Daoy (cell line): ENCODE results near the gene QRICH2. TPM values are rescaled to one million over a fixed set of nuclear protein-coding genes. Genes with fewer than 3 reads are reported as not detected.
"Not testable (repeated sequence)": the region's sequence is repeated elsewhere in the genome, so short reads cannot be mapped to it uniquely, and the experiment has no call there.

Experiments
- DNase-seq: peaks from one replicate; pipeline ENCODE4 v3.0.0-alpha.2; 2015; ENCODE audit warnings: low read depth
- total RNA-seq: library from RNA; depleted of rRNA; stranded (reverse); fragments of >200 nt; shearing (Covaris generic); gene quantifications from 2 replicates; pipeline ENCODE4 v1.2.3, GENCODE V29; 2014; rRNA removed

The QRICH2 gene
- total RNA-seq: 0.45 and 1.5 TPM in 2 replicates

- DNase-seq: no peak
Observed at GRCh38 chr17:76307966-76308338, at the start of gene QRICH2. Gene QRICH2, minus strand, starts transcription at chr17:76308276. Its CDS starts 278 bp downstream, at chr17:76307998.

- DNase-seq: no peak
Observed at GRCh38 chr17:76357597-76358158, 49.6 kb upstream of the QRICH2 start.

- no peak for DNase-seq
Observed at GRCh38 chr17:76356803-76357456, 48.9 kb upstream of the QRICH2 start.

- DNase-seq: no peak
Observed at GRCh38 chr17:76354747-76355310, 46.8 kb upstream of the QRICH2 start.

GRCh38 chr17:76354317-76354729 is 46.2 kb upstream of the QRICH2 start:
- DNase-seq: no peak

GRCh38 chr17:76353599-76354316 is 45.7 kb upstream of the QRICH2 start, which contains the start of gene PRPSAP1:
Gene PRPSAP1, minus strand, starts transcription at chr17:76353916. Its CDS starts 213 bp downstream, at chr17:76353703.
- peak; percentile 97 for DNase-seq

GRCh38 chr17:76353004-76353598 is 45.0 kb upstream of the QRICH2 start:
- no peak for DNase-seq

GRCh38 chr17:76351526-76352071 is 43.5 kb upstream of the QRICH2 start:
- DNase-seq: no peak

GRCh38 chr17:76350463-76350862 is 42.4 kb upstream of the QRICH2 start:
- DNase-seq: no peak

GRCh38 chr17:76346936-76347335 is 38.9 kb upstream of the QRICH2 start:
- not testable (repeated sequence) for DNase-seq

GRCh38 chr17:76345377-76345974 is 37.4 kb upstream of the QRICH2 start:
- DNase-seq: no peak

GRCh38 chr17:76343106-76343505 is 35.0 kb upstream of the QRICH2 start:
- DNase-seq: no peak

- DNase-seq: no peak
Observed at GRCh38 chr17:76341301-76341700, 33.2 kb upstream of the QRICH2 start.

- DNase-seq: peak; percentile 67
Observed at GRCh38 chr17:76337413-76337777, 29.3 kb upstream of the QRICH2 start.

- DNase-seq: peak; percentile 11
Observed at GRCh38 chr17:76336756-76337412, 28.8 kb upstream of the QRICH2 start.

GRCh38 chr17:76335716-76336381 is 27.8 kb upstream of the QRICH2 start:
- DNase-seq: no peak

- no peak for DNase-seq
Observed at GRCh38 chr17:76333673-76334505, 25.8 kb upstream of the QRICH2 start.

GRCh38 chr17:76331083-76331482 is 23.0 kb upstream of the QRICH2 start:
- DNase-seq: no peak

- no peak for DNase-seq
Observed at GRCh38 chr17:76329664-76330063, 21.6 kb upstream of the QRICH2 start.
